Spleen (tissue), 11 donors: ENCODE measurements around the gene MSH5. TPM values are rescaled to one million over a fixed set of nuclear protein-coding genes. Genes with fewer than 3 reads are reported as not detected.
A peak's percentile ranks its signal among the peaks of the same experiment; 100 is the strongest.

ENCODE experiments used
- DNase-seq: peaks from one replicate; pipeline ENCODE4 v3.0.0-alpha.2; 2020
- H3K27ac ChIP-seq, 8 donors: fragments of 200-600 bp; sonication (generic) in 7 of 8; 1 replicate in 4 of 8; 2 replicates in 4 of 8; pipeline versions ENCODE4 v1.5.0 to v1.8.0; 2016 to 2021; ENCODE audit warnings: inconsistent platforms in 4 of 8, mild to moderate bottlenecking in 4 of 8, moderate library complexity in 1 of 8
- H3K27me3 ChIP-seq, 7 donors: fragments of 200-600 bp; sonication (generic) in 6 of 7; replicated peaks in 1 of 7; 1 replicate in 4 of 7; 2 replicates in 3 of 7; pipeline versions ENCODE4 v1.5.0 to v1.8.0; 2016 to 2021; ENCODE audit warnings: inconsistent platforms in 3 of 7, mild to moderate bottlenecking in 1 of 7
- H3K36me3 ChIP-seq, 6 donors: fragments of 200-600 bp; sonication (generic) in 5 of 6; 1 replicate in 4 of 6; 2 replicates in 2 of 6; pipeline versions ENCODE4 v1.5.0 to v1.8.0; 2016 to 2021; ENCODE audit warnings: inconsistent platforms in 2 of 6
- H3K4me1 ChIP-seq, 6 donors: fragments of 200-600 bp; sonication (generic) in 5 of 6; 1 replicate in 3 of 6; 2 replicates in 3 of 6; pipeline versions ENCODE4 v1.5.0 to v1.8.0; 2016 to 2021; ENCODE audit warnings: inconsistent platforms in 3 of 6
- H3K4me3 ChIP-seq, 8 donors: fragments of 200-600 bp; sonication (generic) in 7 of 8; 1 replicate in 4 of 8; 2 replicates in 4 of 8; pipeline versions ENCODE4 v1.5.0 to v1.8.0; 2016 to 2021; ENCODE audit warnings: inconsistent platforms in 4 of 8, mild to moderate bottlenecking in 4 of 8, moderate library complexity in 2 of 8
- H3K9me3 ChIP-seq, 8 donors: fragments of 200-600 bp; sonication (generic) in 7 of 8; 1 replicate in 4 of 8; 2 replicates in 4 of 8; pipeline versions ENCODE4 v1.5.0 to v1.8.0; 2016 to 2021; ENCODE audit warnings: inconsistent platforms in 4 of 8
- CTCF ChIP-seq, 11 experiments: fragments of 200-600 bp in 7 of 11; fragments of 450-650 bp in 4 of 11; sonication (generic) in 4 of 11; IDR thresholded peaks in 8 of 11; conservative IDR thresholded peaks in 3 of 11; 1 replicate in 7 of 11; 2 replicates in 4 of 11; pipeline versions ENCODE4 v1.4.0 to v1.8.0; 2016 to 2021; ENCODE audit warnings: antibody characterized with exemption in 11 of 11, inconsistent platforms in 4 of 11, mild to moderate bottlenecking in 1 of 11
- POLR2A ChIP-seq, 3 donors: fragments of 450-650 bp; IDR thresholded peaks; one replicate each; pipeline ENCODE4 v1.5.1; 2017; ENCODE audit warnings: antibody characterized with exemption in 3 of 3, mild to moderate bottlenecking in 1 of 3
- POLR2AphosphoS5 ChIP-seq, 3 donors: sonication (generic); formaldehyde crosslinking; IDR thresholded peaks; one replicate each; pipeline ENCODE4 v1.5.1; 2017; ENCODE audit warnings: antibody characterized with exemption in 3 of 3
- WGBS, 5 donors: extraction: QIAGEN DNeasy Blood & Tissue Kit in 3 of 5; methylation state at CpG; one replicate each; pipeline versions ENCODE4 v1.1.5 to v1.1.7; 2013 to 2018; 5-methylcytosine and 5-hydroxymethylcytosine counted together
- intact Hi-C: fragments of 100-400 bp; cut with DNase I; formaldehyde crosslinking; loops from one replicate; pipeline ENCODE4 v1.15.0; 2023; ENCODE audit warnings: low total_unique reads
- polyA plus RNA-seq, 3 donors: library from polyadenylated mRNA; stranded (reverse); fragments of 200-250 nt; gene quantifications; one replicate each; pipeline ENCODE4 v1.2.1, GENCODE V29; 2013
- total RNA-seq, 7 donors: library from RNA; depleted of rRNA in 3 of 7; stranded (reverse); fragments of >200 nt in 3 of 7; fragmentation: NEBNext Ultra II Directional in 4 of 7; extraction: Animal tissue kit (Norgen Biotek cat#: 25700) in 4 of 7; gene quantifications; one replicate each; pipeline versions ENCODE4 v1.1.0 to v1.2.1, GENCODE V29; 2016 to 2021
- donor health status: healthy with polysubstance abuse.
- donor health status: DM: no; HTN: no; CAD: no; lungs with moderate emphysema.
- donor health status: DM: no; HTN: no; CAD: no.
- donor health status: Bipolar disorder and iron deficiency.
- donor health status: healthy.
- donor health status: DM: no; HTN: no; CAD: no.
- donor health status: DM: yes; HTN: yes; CAD: no.

The MSH5 gene
- total and polyA plus RNA-seq, 10 donors, result 11.2 to 35.2 (median 26.8) TPM

- Histone ChIP-seq H3K27me3 (no peaks in the 10 kb centered on the region), H3K36me3 (peaks cover 7 to 72% (median 40%) of the 10 kb centered on the region in 6 donors), H3K9me3 (no peaks in the 10 kb centered on the region), H3K27ac (peak overlapping the region; percentile 79 to 99 (median 94)), H3K4me1 (peaks cover 48 to 98% (median 89%) of the 10 kb centered on the region in 6 donors), H3K4me3 (peak overlapping the region; percentile 66 to 83 (median 79))
- intact Hi-C loops, result loop anchor here (10.0 kb wide), 2 partner anchors 65 to 95 kb away; partner anchors contain the start of genes HSPA1B and VARS1
- WGBS, 5 donors, result 3 to 10% (median 5%) methylated on average over 18 to 46 of the region's 46 CpGs
- TF ChIP-seq CTCF (IDR thresholded peaks at IDR 0.05 in 8 of 11, conservative IDR thresholded peaks at IDR 0.05 in 3 of 11), result peak in 2 of 11 experiments; percentile 10 to 37
- TF ChIP-seq POLR2AphosphoS5 (IDR thresholded peaks at IDR 0.05), result peak; percentile 84 to 91 (median 86)
- TF ChIP-seq POLR2A (IDR thresholded peaks at IDR 0.05), result no peak
- DNase-seq, result peak; percentile 94
Measured at GRCh38 chr6:31729979-31730630, 9.7 kb upstream of the MSH5 start.

- peak overlapping the region in 5 of 8 donors; percentile 75 to 83 (median 80) for H3K4me3 ChIP-seq
- intact Hi-C loops, result loop anchor here (10.0 kb wide), 2 partner anchors 64 to 94 kb away; partner anchors contain the start of genes HSPA1B and VARS1
Measured at GRCh38 chr6:31730631-31731086, 9.1 kb upstream of the MSH5 start.

GRCh38 chr6:31732029-31732428 is 7.8 kb upstream of the MSH5 start:
- no peak for DNase-seq
- intact Hi-C loops, result loop anchor here (10.0 kb wide), 2 partner anchors 63 to 93 kb away; partner anchors contain the start of genes HSPA1B and VARS1
- 54 to 73% (median 58%) methylated on average over 3 of the region's 3 CpGs for whole genome bisulfite sequencing, 5 donors
- H3K9me3 ChIP-seq, result no peaks in the 10 kb centered on the region
- H3K4me1 ChIP-seq, result peaks cover 48 to 89% (median 81%) of the 10 kb centered on the region in 6 donors
- no peak for TF ChIP-seq CTCF (IDR thresholded peaks at IDR 0.05 in 8 of 11, conservative IDR thresholded peaks at IDR 0.05 in 3 of 11)
- TF ChIP-seq POLR2A (IDR thresholded peaks at IDR 0.05), result no peak
- H3K27ac ChIP-seq, result peak overlapping the region in 7 of 8 donors; percentile 22 to 99 (median 94)
- H3K36me3 ChIP-seq, result peaks cover 7 to 52% (median 38%) of the 10 kb centered on the region in 6 donors
- no peaks in the 10 kb centered on the region for H3K27me3 ChIP-seq
- no peak overlapping the region for H3K4me3 ChIP-seq

More at GRCh38 chr6:31730631-31731086, 9.1 kb upstream of the MSH5 start:
- no peaks in the 10 kb centered on the region for H3K9me3 ChIP-seq
- H3K27ac ChIP-seq, result peak overlapping the region in 7 of 8 donors; percentile 93 to 99 (median 94)
- H3K36me3 ChIP-seq, result peaks cover 7 to 66% (median 40%) of the 10 kb centered on the region in 6 donors
- DNase-seq, result peak; percentile 71
- H3K27me3 ChIP-seq, result no peaks in the 10 kb centered on the region
- peaks cover 48 to 95% (median 87%) of the 10 kb centered on the region in 6 donors for H3K4me1 ChIP-seq
- TF ChIP-seq POLR2A (IDR thresholded peaks at IDR 0.05) (no peak), POLR2AphosphoS5 (IDR thresholded peaks at IDR 0.05) (peak in 1 of 3 donors; percentile 5)
- 89 to 94% (median 90%) methylated on average over 11 of the region's 11 CpGs for WGBS, 5 donors

- H3K36me3 ChIP-seq, result peaks cover 7 to 43% (median 38%) of the 10 kb centered on the region in 6 donors
- H3K4me1 ChIP-seq, result peaks cover 52 to 89% (median 81%) of the 10 kb centered on the region in 6 donors
- peak overlapping the region in 7 of 8 donors; percentile 80 to 95 (median 86) for H3K4me3 ChIP-seq
- WGBS, 5 donors, result 78 to 85% (median 83%) methylated on average over 4 of the region's 4 CpGs
- peak overlapping the region in 7 of 8 donors; percentile 29 to 99 (median 96) for H3K27ac ChIP-seq
- intact Hi-C loops, result loop anchor here (10.0 kb wide), 2 partner anchors 61 to 91 kb away; partner anchors contain the start of genes HSPA1B and VARS1
- no peaks in the 10 kb centered on the region for H3K9me3 ChIP-seq
- DNase-seq, result peak; percentile 44
- TF ChIP-seq POLR2A (IDR thresholded peaks at IDR 0.05) (no peak), POLR2AphosphoS5 (IDR thresholded peaks at IDR 0.05) (no peak), CTCF (IDR thresholded peaks at IDR 0.05 in 8 of 11, conservative IDR thresholded peaks at IDR 0.05 in 3 of 11) (no peak)
- H3K27me3 ChIP-seq, result no peaks in the 10 kb centered on the region
Measured at GRCh38 chr6:31733734-31734133, 6.1 kb upstream of the MSH5 start.
